HG03565 (cell line): ENCODE measurements around the gene CUL7.
A peak's percentile ranks its signal among the peaks of the same experiment; 100 is the strongest.
"Not testable (repeated sequence)": the region's sequence is repeated elsewhere in the genome, so short reads cannot be mapped to it uniquely, and the experiment has no call there.

Experiments used
- ATAC-seq: cut with Tn5 transposase; IDR thresholded peaks from one replicate; pipeline ENCODE4 v1.9.1; 2021; ENCODE audit warnings: mild to moderate bottlenecking, moderate library complexity; ENCODE audit not compliant: unreplicated experiment

Gene CUL7

GRCh38 chr6:43053545-43054205 is at the start of gene CUL7:
TSS of gene CUL7 (minus strand) at chr6:43053851. CDS start at chr6:43052788, 1,063 bp downstream.
- peak; percentile 57 for ATAC-seq

- ATAC-seq, result no peak
Observed at GRCh38 chr6:43101497-43101896, 47.8 kb upstream of the CUL7 start.

DNA sequence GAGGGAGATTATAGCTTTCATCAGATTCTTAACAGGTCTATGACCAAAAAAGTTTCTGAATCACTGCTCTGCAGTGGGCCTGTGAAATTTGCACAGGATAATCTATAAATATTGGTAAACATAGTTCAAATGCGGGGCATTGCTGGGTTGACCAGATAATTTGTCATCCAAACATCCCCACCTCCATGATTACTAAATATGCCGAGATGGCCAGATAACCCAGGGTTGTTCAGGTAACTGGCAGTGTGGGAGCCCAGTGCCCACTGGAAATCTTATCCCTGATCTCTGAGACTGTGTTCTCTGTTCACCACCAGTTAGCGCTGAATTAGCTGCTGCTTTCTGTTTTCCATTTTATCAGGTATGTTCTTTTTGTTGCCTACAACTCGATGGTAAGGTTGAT is 43.9 kb upstream of the CUL7 start:
- no peak for ATAC-seq

DNA sequence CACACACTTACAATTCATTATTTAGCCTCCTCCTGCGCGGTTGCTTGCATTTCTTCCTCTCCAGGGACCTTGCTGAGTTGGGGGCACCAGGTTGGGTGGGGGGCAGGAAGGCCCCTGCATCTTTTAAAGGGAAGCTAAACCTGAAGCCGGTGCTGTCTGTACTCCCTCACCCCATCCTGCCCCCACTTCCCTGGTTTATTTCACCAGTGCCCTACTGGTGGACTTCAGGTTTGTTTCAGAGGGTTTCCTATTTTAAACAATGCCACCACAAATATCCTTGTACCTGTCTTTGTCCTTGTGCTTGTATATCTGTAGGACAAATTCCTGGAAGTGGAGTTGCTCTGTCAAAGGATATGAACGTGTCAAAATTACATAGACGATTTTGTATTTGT is 43.4 kb upstream of the CUL7 start:
- ATAC-seq, result no peak

DNA sequence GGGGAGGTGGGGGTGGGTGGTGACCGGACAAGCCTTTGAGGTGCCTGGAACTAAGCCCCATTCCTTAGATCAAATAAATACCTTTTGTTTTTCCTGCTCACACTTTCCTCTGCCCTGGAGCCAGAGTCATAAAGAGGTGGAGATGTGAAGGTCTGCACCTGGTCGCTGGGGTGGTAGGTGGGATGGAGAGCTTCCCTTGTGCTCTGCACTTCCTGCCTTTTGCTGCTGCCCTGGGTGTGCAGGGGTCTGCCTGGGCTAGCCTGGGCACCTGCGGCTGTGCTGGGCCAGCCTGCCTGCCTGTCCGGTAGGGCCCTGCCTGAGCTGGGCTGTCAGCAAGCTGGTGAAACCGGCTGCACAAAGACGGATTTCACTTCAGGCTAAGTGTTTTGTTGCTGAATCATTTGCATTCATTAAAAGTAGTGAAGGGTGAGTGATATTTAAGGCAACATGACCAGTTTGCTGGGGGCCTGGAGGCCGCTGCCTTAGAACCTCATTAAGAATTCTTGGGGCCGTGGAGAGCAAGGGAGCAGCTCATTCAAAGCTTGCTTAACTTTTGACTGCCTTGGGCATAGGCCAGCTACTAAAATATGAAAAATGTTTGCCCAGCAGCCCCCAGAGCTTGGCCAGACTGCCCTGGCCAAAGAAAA is 42.9 kb upstream of the CUL7 start:
- ATAC-seq, result no peak

- no peak for ATAC-seq
Observed at GRCh38 chr6:43095939-43096338, 42.3 kb upstream of the CUL7 start.

GRCh38 chr6:43093436-43094289 is 40.0 kb upstream of the CUL7 start:
- ATAC-seq, result no peak

- no peak for ATAC-seq
Observed at GRCh38 chr6:43092635-43093034, 39.0 kb upstream of the CUL7 start.

DNA sequence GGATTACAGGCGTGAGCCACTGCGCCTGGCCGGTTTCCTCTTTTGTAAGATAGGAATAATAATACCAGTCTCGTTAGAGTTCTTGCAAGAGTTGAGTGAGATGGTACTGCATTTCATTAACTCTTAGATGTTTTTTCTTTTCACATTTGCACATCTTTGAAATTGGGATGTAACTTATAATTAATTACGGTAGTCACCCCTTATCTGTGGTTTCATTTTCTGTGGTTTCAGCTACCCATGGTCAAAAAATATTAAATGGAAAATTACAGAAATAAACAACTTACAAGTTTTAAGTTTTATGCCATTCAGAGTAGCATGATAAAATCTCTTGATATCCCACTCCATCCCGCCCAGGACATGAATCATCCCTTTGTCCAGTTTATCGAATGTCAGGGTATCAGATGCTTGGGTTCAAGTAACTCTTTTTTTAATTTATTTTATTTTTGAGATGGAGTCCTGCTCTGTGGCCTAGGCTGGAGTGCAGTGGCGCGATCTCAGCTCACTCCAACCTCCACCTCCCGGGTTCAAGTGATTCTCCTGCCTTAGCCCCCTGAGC is 37.9 kb upstream of the CUL7 start:
- no peak for ATAC-seq

DNA sequence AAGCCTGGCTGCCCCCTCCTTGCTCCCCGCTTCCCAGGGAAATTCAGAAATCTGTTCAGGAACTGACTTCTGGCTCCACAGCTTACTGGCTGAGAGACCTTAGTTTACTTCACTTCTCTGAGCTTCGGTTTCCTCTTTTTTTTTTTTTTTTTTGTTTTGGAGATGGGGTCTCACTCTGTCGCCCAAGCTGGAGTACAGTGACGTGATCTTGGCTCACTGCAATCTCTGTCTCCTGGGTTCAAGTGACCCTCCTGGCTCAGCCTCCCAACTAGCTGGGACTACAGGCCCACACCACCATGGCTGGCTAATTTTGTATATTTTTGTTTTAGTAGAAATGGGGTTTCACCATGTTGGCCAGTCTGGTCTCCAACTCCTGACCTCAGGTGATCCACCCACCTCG is 37.4 kb upstream of the CUL7 start:
- no peak for ATAC-seq

- ATAC-seq, result no peak
Observed at GRCh38 chr6:43090559-43090956, 36.9 kb upstream of the CUL7 start.

- no peak for ATAC-seq
Observed at GRCh38 chr6:43089874-43090558, 36.4 kb upstream of the CUL7 start.

- ATAC-seq, result no peak
Observed at GRCh38 chr6:43089467-43089866, 35.8 kb upstream of the CUL7 start.

GRCh38 chr6:43088654-43089056 is 35.0 kb upstream of the CUL7 start:
- no peak for ATAC-seq

- peak; percentile 43 for ATAC-seq
Observed at GRCh38 chr6:43086022-43086658, 32.5 kb upstream of the CUL7 start.

DNA sequence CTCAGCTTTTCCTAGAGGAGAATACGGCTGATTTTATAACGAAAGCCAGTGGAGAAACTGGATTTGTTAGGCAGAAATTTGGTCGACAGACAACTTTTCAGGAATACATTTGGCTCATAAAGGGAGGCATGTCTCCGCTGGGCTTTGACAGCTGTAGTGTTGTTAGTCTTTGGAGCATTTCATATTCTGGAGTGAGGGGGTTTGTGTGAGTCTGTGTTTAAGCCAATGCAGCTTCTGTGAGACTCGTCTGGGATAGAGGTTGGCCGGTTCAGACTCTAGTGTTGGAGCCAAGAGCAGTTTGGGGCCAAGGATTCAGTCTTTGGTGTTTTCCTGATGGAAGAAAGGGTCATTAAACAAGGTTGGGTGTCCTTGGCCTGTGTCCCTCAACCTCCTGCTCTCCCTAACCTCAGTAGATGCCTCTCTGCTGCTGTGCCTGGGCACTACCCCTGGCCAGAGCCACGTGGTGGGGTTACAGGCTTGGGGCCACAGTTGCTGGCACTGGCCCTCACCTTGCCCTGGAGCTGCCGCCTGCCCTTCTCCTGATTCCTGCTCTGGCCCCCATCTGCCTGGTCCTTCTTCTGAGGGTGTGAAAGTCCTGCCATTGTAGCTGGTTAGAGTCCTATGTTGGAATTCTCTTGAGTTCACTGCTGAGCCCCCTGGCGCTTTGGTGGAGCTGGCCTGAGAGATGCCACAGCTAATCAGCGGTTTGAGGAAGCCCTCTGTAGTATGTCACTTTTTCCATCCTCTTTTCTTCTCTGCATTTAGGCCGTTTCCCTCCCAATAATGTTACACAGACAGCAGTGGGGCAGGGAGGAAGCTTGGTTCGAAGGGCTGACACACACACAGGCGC is 29.4 kb upstream of the CUL7 start:
- ATAC-seq, result no peak

DNA sequence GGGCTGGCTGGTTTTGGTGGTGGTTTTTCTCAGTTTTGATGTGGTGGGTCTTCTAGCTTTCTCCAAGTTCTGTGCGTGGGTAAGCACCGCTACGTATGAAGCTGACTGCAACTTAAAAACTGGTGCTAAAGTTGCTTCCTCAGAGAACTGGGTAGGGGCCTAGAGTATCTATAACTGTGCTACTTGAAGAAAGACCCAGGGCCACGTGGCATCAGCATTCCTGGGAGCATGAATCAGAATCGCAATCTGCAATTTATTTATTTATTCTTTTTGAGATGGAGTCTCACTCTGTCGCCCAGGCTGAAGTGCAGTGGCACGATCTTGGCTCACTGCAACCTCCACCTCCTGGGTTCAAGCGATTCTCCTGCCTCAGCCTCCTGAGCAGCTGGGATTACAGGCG is 28.3 kb upstream of the CUL7 start:
- ATAC-seq, result not testable (repeated sequence)

DNA sequence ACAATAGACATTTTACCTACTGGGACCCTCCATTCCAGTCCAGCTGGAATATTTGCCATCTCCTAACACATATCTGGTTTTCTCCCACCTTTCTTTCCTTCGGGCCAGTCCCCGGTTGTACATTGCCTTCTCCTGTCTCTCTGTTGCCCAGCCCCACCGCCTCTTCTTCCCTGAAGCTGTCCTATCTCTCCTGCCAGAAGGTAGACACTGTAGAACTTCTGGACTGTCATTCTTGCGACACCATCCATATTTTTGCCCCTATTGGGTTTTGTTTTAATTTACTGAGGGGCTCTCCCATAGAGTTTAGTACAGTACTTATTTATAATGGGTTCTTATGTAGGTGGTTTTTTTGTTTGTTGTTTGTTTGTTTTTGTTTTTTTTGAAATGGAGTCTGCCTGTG is 27.4 kb upstream of the CUL7 start:
- ATAC-seq, result no peak

DNA sequence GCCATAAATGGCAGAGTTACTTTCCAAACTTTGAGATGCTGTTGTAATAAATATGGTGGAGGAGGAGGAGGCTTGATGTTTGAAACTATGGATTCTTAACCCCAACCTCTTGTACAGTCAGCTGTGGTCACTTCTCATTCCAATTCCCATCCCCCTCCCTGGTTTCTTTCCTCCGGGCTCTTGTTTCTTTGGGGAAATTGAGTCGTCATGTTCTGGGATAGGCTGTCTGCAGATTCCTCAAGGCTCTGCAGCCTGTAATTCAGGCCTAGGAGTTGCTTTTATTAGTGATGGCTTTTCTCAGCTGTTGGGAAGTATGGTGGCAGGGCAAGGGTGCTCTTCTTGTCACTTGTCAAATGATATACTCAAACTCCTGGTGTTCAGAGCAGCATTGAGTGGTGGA is 25.0 kb upstream of the CUL7 start:
- ATAC-seq, result no peak
